ENCODE results near the gene ADCY10. TPM values are rescaled to one million over a fixed set of nuclear protein-coding genes. Genes with fewer than 3 reads are reported as not detected.

The ADCY10 gene
- total RNA-seq, 2 experiments from 2014 or later, result 0.11 to 0.30 TPM

DNA sequence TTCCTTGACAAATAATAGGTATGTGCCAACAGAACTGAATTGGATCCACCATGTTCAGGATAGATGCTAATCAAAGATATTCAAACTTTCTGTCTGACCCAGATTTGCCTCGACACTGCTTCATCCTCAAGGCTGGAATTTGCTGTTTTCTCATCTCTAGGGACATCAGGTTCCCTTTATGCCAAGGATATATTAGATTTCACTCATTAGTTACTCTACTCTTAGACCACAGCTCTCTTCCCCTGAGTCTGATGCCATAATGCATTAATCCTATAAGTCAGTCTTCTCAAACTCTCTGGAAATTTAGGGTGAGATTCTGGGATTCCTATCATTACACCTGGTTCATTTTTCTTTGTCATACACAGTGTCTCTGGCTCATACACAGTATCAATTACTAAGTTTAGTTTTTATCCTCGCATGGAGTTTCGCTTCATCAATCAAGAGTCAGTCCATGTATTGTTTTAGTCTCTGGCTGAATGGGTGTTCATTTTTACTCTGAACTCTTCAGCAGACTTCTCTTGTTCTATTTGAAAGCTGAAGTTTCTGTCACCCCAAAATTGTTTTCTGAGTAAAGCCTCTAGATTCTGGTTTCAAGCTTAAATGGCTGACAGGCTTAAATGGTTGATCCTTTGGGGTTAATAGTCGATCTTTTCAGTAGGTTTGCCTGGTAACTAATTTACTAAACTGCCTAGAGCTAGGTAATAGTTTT, 13.3 kb upstream of the ADCY10 start:
- Mint-ChIP-seq H3K4me3 (no peak overlapping the region), H3K4me1 (peaks cover 12% of the 10 kb centered on the region), H3K27me3 (no peaks in the 10 kb centered on the region), H3K27ac (no peak overlapping the region), H3K36me3 (ENCODE audit: low read depth) (peaks cover 2% of the 10 kb centered on the region), H3K9me3 (ENCODE audit: low read depth) (no peaks in the 10 kb centered on the region)
- DNase-seq (no peak), ATAC-seq (no peak)
- ChIA-PET CTCF (interaction anchor here (0.6 kb wide), 1 partner anchor 109 kb away, joined by 4 read pairs; no protein-coding TSS in a partner anchor), POLR2A (no interaction called here)
- intact Hi-C loops (cut with DNase I, micrococcal nuclease), result no loop called here

DNA sequence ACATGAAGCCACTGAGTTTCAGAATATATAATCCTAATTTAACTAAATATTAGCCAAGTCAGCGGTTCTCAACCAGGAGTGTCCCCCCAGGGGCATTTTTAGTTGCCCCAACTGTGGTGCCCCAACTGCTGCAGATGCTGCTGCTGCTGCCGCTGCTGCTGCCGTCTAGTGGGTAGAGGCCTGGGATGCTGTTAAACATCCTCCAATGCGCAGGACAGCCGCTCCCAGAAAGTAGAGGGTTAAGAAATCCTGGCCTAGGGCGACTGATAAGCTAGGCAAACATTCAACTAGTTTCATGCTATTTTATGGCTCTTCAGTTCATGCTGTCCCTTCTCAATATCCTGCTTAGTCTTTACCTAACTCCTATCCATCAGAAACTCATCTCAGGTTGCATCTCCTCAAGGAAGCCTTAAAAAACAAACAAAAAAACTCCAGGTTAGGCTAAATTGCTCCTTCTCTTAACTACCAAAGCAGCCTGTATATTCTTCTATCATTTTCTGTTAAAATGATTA, 12.6 kb upstream of the ADCY10 start:
- no peak overlapping the region for H3K27ac Mint-ChIP-seq
- ChIA-PET CTCF (no interaction called here), POLR2A (no interaction called here)
- no peaks in the 10 kb centered on the region for H3K9me3 Mint-ChIP-seq (ENCODE audit: low read depth)
- no peak for ATAC-seq
- H3K27me3 Mint-ChIP-seq, result no peaks in the 10 kb centered on the region
- peaks cover 2% of the 10 kb centered on the region for H3K36me3 Mint-ChIP-seq (ENCODE audit: low read depth)
- H3K4me3 Mint-ChIP-seq, result no peak overlapping the region
- intact Hi-C loops (cut with DNase I, micrococcal nuclease), result no loop called here
- H3K4me1 Mint-ChIP-seq, result peaks cover 15% of the 10 kb centered on the region
- no peak for DNase-seq

DNA sequence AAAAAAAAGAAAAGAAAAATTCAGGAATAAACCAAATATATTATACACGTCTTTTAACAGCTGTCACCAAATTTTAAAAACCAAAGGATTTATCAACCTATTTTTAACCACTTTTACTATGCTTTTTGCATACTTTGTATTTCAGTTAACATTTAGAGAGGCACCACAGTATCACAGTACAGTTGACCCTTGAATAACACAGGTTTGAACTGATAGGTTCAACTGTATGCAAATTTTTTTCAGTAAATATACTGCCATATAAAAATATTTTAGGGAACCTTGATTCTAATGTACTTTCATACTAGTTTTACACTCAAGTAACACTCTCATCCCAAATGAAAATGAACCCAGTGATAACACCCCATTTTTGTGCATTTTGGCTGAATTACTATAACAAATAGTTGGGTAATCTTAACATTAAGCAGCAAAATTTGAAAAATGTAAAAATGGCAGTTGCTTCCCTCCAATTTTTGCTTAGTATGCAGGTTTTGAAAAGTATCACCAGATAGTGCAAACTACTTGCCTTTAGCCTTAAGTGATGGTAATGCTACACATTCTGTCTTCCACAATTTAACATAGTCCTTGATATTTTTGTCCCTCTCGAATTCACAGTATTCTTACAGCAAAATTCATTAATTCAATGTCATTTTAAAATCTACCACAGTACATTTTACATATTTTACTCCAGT, 10.8 kb upstream of the ADCY10 start:
- no peak for ATAC-seq
- intact Hi-C loops (cut with DNase I, micrococcal nuclease), result no loop called here
- Mint-ChIP-seq H3K27ac (no peak overlapping the region), H3K27me3 (no peaks in the 10 kb centered on the region), H3K9me3 (ENCODE audit: low read depth) (no peaks in the 10 kb centered on the region), H3K36me3 (ENCODE audit: low read depth) (peaks cover 2% of the 10 kb centered on the region), H3K4me1 (peaks cover 12% of the 10 kb centered on the region), H3K4me3 (no peak overlapping the region)
- no peak for DNase-seq
- ChIA-PET CTCF (no interaction called here), POLR2A (interaction anchor here (1.3 kb wide), 1 partner anchor 11 kb away, joined by 3 read pairs; the partner anchor contains the start of gene ADCY10)

- ChIA-PET POLR2A (interaction anchor here (1.3 kb wide), 1 partner anchor 10 kb away, joined by 3 read pairs; the partner anchor contains the start of gene ADCY10), CTCF (interaction anchor here (0.8 kb wide), 1 partner anchor 161 kb away, joined by 5 read pairs; no protein-coding TSS in a partner anchor)
- Mint-ChIP-seq H3K27me3 (no peaks in the 10 kb centered on the region), H3K4me3 (no peak overlapping the region), H3K36me3 (ENCODE audit: low read depth) (peaks cover 2% of the 10 kb centered on the region), H3K9me3 (ENCODE audit: low read depth) (no peaks in the 10 kb centered on the region), H3K27ac (no peak overlapping the region), H3K4me1 (peaks cover 11% of the 10 kb centered on the region)
- DNase-seq, result no peak
- no peak for ATAC-seq
- intact Hi-C loops (cut with DNase I, micrococcal nuclease), result no loop called here
These were observed 10.2 kb upstream of the ADCY10 start for GRCh38 chr1:167924102-167924501.

DNA sequence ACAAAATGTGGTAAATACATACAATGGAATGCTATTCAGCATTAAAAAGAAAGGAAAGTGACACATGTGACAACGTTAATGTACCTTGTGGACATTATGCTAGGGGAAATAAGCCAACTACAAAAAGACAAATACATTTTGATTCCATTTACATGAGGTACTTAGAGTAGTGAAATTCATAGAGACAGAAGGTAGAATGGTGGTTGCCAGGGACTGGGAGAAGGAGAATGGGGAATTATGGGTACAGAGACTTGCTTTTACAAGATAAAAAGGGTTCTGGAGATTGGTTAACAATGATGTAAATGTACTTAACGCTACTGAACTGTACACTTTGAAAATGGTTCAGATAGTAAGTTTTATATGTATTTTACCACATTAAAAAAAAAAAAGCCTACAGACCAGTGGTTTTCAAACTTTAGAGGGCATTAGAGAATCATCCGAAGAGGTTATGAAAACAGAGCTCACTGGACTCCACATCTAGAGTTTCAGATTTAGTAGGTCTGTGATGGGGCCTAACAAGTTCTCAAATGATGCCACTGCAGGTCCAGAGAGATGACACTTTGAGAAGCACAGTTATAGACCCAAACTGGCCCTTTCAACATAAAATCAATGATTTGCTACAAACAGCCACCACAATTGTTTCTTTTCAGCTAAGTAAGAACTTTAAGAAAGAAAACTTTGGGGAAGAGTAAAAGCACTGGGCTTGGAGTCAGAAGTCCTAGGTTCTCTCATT, 9.6 kb upstream of the ADCY10 start:
- POLR2A ChIA-PET, result interaction anchor here (1.3 kb wide), 1 partner anchor 10 kb away, joined by 3 read pairs; the partner anchor contains the start of gene ADCY10
- intact Hi-C loops (cut with DNase I, micrococcal nuclease), result no loop called here
- H3K27ac Mint-ChIP-seq, result no peak overlapping the region
- no peaks in the 10 kb centered on the region for H3K27me3 Mint-ChIP-seq
- CTCF ChIA-PET, result interaction anchor here (0.8 kb wide), 1 partner anchor 162 kb away, joined by 5 read pairs; no protein-coding TSS in a partner anchor
- H3K4me3 Mint-ChIP-seq, result no peak overlapping the region
- DNase-seq (no peak), ATAC-seq (no peak)
- peaks cover 2% of the 10 kb centered on the region for H3K36me3 Mint-ChIP-seq (ENCODE audit: low read depth)
- no peaks in the 10 kb centered on the region for H3K9me3 Mint-ChIP-seq (ENCODE audit: low read depth)
- peaks cover 11% of the 10 kb centered on the region for H3K4me1 Mint-ChIP-seq

DNA sequence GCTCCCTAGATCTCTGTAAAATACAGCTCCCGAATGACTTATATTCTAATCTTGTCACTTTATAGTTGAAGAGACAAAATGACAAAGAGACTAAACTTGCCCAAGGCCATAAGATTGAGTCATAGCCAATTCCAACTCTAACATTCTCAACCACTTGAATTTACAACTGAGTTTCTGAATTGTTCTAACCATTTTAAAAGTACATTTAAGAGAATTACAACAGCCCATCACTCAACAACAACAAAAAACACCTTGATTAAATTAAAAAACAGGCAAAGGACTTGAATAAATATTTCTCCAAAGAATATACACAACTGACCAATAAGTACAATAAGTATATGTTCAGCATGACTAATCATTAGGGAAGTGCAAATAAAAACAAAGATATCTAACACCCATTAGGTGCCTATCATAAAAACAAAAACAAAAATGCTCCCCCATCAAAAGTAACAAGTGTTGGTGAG, 8.7 kb upstream of the ADCY10 start:
- ChIA-PET CTCF (interaction anchor here (1.5 kb wide), 1 partner anchor 160 kb away, joined by 3 read pairs; no protein-coding TSS in a partner anchor), POLR2A (no interaction called here)
- H3K4me1 Mint-ChIP-seq, result peaks cover 11% of the 10 kb centered on the region
- intact Hi-C loops (cut with DNase I, micrococcal nuclease), result no loop called here
- no peaks in the 10 kb centered on the region for H3K9me3 Mint-ChIP-seq (ENCODE audit: low read depth)
- no peak for DNase-seq
- no peak overlapping the region for H3K4me3 Mint-ChIP-seq
- no peaks in the 10 kb centered on the region for H3K27me3 Mint-ChIP-seq
- H3K36me3 Mint-ChIP-seq (ENCODE audit: low read depth), result peaks cover 2% of the 10 kb centered on the region
- H3K27ac Mint-ChIP-seq, result no peak overlapping the region
- ATAC-seq, result no peak

- Mint-ChIP-seq H3K27me3 (no peaks in the 10 kb centered on the region), H3K4me3 (no peak overlapping the region), H3K9me3 (ENCODE audit: low read depth) (no peaks in the 10 kb centered on the region), H3K27ac (no peak overlapping the region), H3K4me1 (peaks cover 8% of the 10 kb centered on the region), H3K36me3 (ENCODE audit: low read depth) (peaks cover 3% of the 10 kb centered on the region)
- DNase-seq, result no peak
- intact Hi-C loops (cut with DNase I, micrococcal nuclease), result no loop called here
- ChIA-PET POLR2A (no interaction called here), CTCF (interaction anchor here (0.6 to 1.5 kb wide), 4 partner anchors 12 to 216 kb away, joined by 3 read pairs; no protein-coding TSS in a partner anchor)
- ATAC-seq, result no peak
These were observed 8.1 kb upstream of the ADCY10 start for GRCh38 chr1:167922023-167922422.

DNA sequence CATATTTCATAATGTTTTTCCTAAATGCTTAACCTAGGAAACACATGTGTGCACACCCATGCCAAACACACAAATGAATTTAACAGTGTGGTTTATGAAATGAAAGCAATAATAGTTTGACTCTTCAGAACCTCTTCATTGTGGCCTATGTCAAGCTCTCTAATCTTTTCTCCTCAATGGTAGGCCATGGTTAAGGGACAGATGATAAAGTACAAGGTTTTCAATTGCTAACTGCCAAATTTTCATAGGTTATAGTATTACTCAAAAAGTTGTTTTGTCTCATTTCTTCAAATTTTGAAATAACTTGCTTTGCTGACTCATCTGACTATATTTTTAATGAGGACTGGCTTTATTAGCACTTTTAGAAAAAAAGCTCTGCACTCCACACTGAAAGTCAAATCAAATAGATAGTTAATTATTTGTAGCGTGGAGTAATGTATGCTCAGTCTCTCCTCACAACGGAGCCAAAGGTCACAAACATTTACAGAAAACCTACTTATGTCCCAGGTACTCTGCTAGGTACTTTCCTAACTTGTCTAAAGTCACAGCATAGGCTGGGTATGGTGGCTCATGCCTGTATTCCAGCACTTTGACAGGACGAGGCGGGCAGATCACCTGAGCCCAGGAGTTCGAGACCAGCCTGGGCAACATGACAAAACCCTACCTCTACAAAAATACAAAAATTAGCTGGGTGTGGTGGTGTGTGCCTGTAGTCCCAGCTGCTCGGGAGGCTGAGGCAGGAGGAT, 3.0 kb upstream of the ADCY10 start:
- ChIA-PET CTCF (interaction anchor here (0.9 to 1.4 kb wide), 2 partner anchors 19 to 166 kb away, joined by 3 to 4 read pairs; no protein-coding TSS in a partner anchor), POLR2A (no interaction called here)
- Mint-ChIP-seq H3K27me3 (no peaks in the 10 kb centered on the region), H3K4me3 (no peak overlapping the region), H3K9me3 (ENCODE audit: low read depth) (no peaks in the 10 kb centered on the region), H3K36me3 (ENCODE audit: low read depth) (peaks cover 5% of the 10 kb centered on the region), H3K27ac (no peak overlapping the region), H3K4me1 (peaks cover under 1% of the 10 kb centered on the region)
- ATAC-seq, result no peak
- DNase-seq, result no peak
- intact Hi-C loops (cut with DNase I, micrococcal nuclease), result no loop called here

- intact Hi-C loops (cut with DNase I, micrococcal nuclease), result no loop called here
- Mint-ChIP-seq H3K27ac (no peak overlapping the region), H3K9me3 (ENCODE audit: low read depth) (no peaks in the 10 kb centered on the region), H3K36me3 (ENCODE audit: low read depth) (peaks cover 5% of the 10 kb centered on the region), H3K4me3 (no peak overlapping the region), H3K4me1 (no peaks in the 10 kb centered on the region), H3K27me3 (no peaks in the 10 kb centered on the region)
- CTCF ChIA-PET, result interaction anchor here (1.4 kb wide), 1 partner anchor 20 kb away, joined by 4 read pairs; no protein-coding TSS in a partner anchor
- no peak for ATAC-seq
- DNase-seq, result no peak
- POLR2A ChIA-PET, result interaction anchor here (0.7 kb wide), 1 partner anchor 265 kb away, joined by 3 read pairs; no protein-coding TSS in a partner anchor
These were observed 1.6 kb upstream of the ADCY10 start for GRCh38 chr1:167915569-167915968.

DNA sequence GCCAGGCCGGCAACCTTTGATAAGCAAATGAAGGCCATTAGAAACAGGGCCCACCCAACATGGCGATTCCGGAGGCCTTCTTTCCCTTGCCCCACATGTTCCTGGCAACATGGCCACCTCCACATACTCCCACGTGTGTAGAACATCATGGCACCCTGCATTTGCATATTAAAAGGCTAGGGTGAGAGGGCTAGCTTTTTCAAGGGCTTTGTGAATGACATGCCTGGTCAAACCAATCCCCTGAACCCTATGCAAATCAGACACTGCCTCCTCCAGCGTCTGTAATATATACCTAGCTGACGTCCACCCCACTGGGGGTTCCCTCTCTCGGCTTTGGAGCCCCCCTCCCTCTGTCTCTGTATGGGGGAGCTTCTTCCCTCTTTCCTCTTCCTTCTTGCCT, 1.6 kb downstream of the ADCY10 start:
- no peak overlapping the region for H3K4me3 Mint-ChIP-seq
- no peaks in the 10 kb centered on the region for H3K4me1 Mint-ChIP-seq
- H3K27me3 Mint-ChIP-seq, result peaks cover 5% of the 10 kb centered on the region
- intact Hi-C loops (cut with DNase I, micrococcal nuclease), result no loop called here
- ATAC-seq (no peak), DNase-seq (no peak)
- POLR2A ChIA-PET, result interaction anchor here (0.7 kb wide), 1 partner anchor 1532 kb away, joined by 4 read pairs; no protein-coding TSS in a partner anchor
- H3K36me3 Mint-ChIP-seq (ENCODE audit: low read depth), result peaks cover 5% of the 10 kb centered on the region
- H3K9me3 Mint-ChIP-seq (ENCODE audit: low read depth), result peaks cover 10% of the 10 kb centered on the region
- CTCF ChIA-PET, result interaction anchor here (0.8 kb wide), 1 partner anchor 170 kb away, joined by 3 read pairs; no protein-coding TSS in a partner anchor
- no peak overlapping the region for H3K27ac Mint-ChIP-seq

Measured in activated CD4-positive, alpha-beta T cell treated with anti-CD3 and anti-CD28 coated beads for 36 hours (primary cell).